GM12878 (cell line): ENCODE measurements around the gene CFAP53. TPM values are rescaled to one million over a fixed set of nuclear protein-coding genes. Genes with fewer than 3 reads are reported as not detected.

Experiments
- BACH1 ChIP-seq: fragments of 450-650 bp; IDR thresholded peaks from 2 replicates; pipeline ENCODE4 v1.6.1; 2017; ENCODE audit warnings: mild to moderate bottlenecking, borderline replicate concordance
- CREB1 ChIP-seq: IDR thresholded peaks from 2 replicates; pipeline ENCODE4 v1.6.1; 2012; ENCODE audit warnings: low read depth, mild to moderate bottlenecking, inconsistent platforms
- DPF2 ChIP-seq: fragments of 450-650 bp; IDR thresholded peaks from 2 replicates; pipeline ENCODE4 v1.6.1; 2017; ENCODE audit warnings: mild to moderate bottlenecking
- EED ChIP-seq: sonication (generic); IDR thresholded peaks from 2 replicates; pipeline ENCODE4 v1.6.1; 2016; ENCODE audit warnings: antibody characterized with exemption, low read depth
- ETV6 ChIP-seq, 2 experiments: fragments of 450-650 bp in 1 of 2; IDR thresholded peaks in 1 of 2; conservative IDR thresholded peaks in 1 of 2; 2 replicates each; pipeline ENCODE4 v1.6.1; 2014; ENCODE audit warnings: antibody characterized with exemption in 1 of 2, borderline replicate concordance in 1 of 2, low read depth in 1 of 2, mild to moderate bottlenecking in 1 of 2, moderate library complexity in 1 of 2
- FOS ChIP-seq: IDR thresholded peaks from 3 replicates; pipeline ENCODE4 v1.6.1; 2011; ENCODE audit warnings: borderline replicate concordance; ENCODE audit not compliant: insufficient read length; ENCODE audit errors: extremely low read depth
- HCFC1 ChIP-seq: fragments of 150-350 bp; IDR thresholded peaks from 2 replicates; pipeline ENCODE4 v1.6.1; 2014; ENCODE audit warnings: low read length
- IKZF1 ChIP-seq: fragments of 450-650 bp; conservative IDR thresholded peaks from 2 replicates; pipeline ENCODE4 v1.6.1; 2017; ENCODE audit warnings: antibody characterized with exemption, mild to moderate bottlenecking
- IKZF2 ChIP-seq, 2 experiments: fragments of 450-650 bp; IDR thresholded peaks; 2 replicates each; pipeline ENCODE4 v1.6.1; 2017; ENCODE audit warnings: mild to moderate bottlenecking in 2 of 2, moderate library complexity in 2 of 2
- MEF2B ChIP-seq: fragments of 450-650 bp; IDR thresholded peaks from 2 replicates; pipeline ENCODE4 v1.6.1; 2018; ENCODE audit warnings: mild to moderate bottlenecking, moderate library complexity; ENCODE audit not compliant: partially characterized antibody, poor library complexity, severe bottlenecking
- NR2C2 ChIP-seq: IDR thresholded peaks from 2 replicates; pipeline ENCODE4 v1.6.1; 2011; ENCODE audit warnings: borderline replicate concordance, low read depth; ENCODE audit not compliant: control insufficient read depth, insufficient read length
- POU2F2 ChIP-seq: IDR thresholded peaks from 3 replicates; pipeline ENCODE4 v1.6.1; 2011; ENCODE audit warnings: low read depth, mild to moderate bottlenecking, low read length, borderline replicate concordance
- WRNIP1 ChIP-seq: IDR thresholded peaks from 2 replicates; pipeline ENCODE4 v1.6.1; 2011; ENCODE audit warnings: low read depth, low read length, improper control_type of control experiment, borderline replicate concordance
- ZNF274 ChIP-seq: IDR thresholded peaks from one replicate; pipeline ENCODE4 v1.8.0; 2011; ENCODE audit not compliant: insufficient read length, insufficient read depth
- polyA plus RNA-seq, 11 experiments: library from polyadenylated mRNA; depleted of rRNA in 4 of 11; unstranded in 6 of 11; stranded (reverse) in 5 of 11; fragments of >200 nt; fragmentation: Nextera tagmentation in 4 of 11; fragmentation: Illumina TruSeq in 1 of 11; extraction: Ambion mirVana in 4 of 11; extraction: Trizol in 1 of 11; gene quantifications; 1 replicate in 1 of 11; 2 replicates in 10 of 11; pipeline versions ENCODE4 v1.2.1 to v1.2.3, GENCODE V29; 2011 to 2016; ENCODE audit warnings: inconsistent platforms in 2 of 11, missing spikeins in 2 of 11, low read depth in 1 of 11
- total RNA-seq, 4 experiments: library from RNA; depleted of rRNA in 3 of 4; stranded (reverse); fragments of >200 nt in 3 of 4; fragmentation: Illumina TruSeq in 1 of 4; extraction: Trizol in 1 of 4; gene quantifications; 2 replicates each; pipeline versions ENCODE4 v1.2.1 to v1.2.3, GENCODE V29; 2013 to 2021
- TF ChIP-seq, protein P1 (sequence below): fragments of 150-350 bp; IDR thresholded peaks from 2 replicates; pipeline ENCODE4 v1.6.1; 2014; ENCODE audit warnings: mild to moderate bottlenecking, low read depth, low read length
- TF ChIP-seq, protein P2 (sequence below): fragments of 450-650 bp; IDR thresholded peaks from 2 replicates; pipeline ENCODE4 v1.6.1; 2017; ENCODE audit warnings: low read depth, mild to moderate bottlenecking, moderate library complexity
- TF ChIP-seq, protein P3 (sequence below): fragments of 450-650 bp; IDR thresholded peaks from 2 replicates; pipeline ENCODE4 v1.6.1; 2016; ENCODE audit warnings: mild to moderate bottlenecking
- TF ChIP-seq, protein P4 (sequence below): fragments of 450-650 bp; formaldehyde crosslinking; IDR thresholded peaks from 2 replicates; pipeline ENCODE4 v1.4.0; 2022; ENCODE audit warnings: mild to moderate bottlenecking, moderate library complexity
- TF ChIP-seq, protein P5 (sequence below): fragments of 450-650 bp; IDR thresholded peaks from 2 replicates; pipeline ENCODE4 v1.6.1; 2017; ENCODE audit warnings: mild to moderate bottlenecking, moderate library complexity

Gene CFAP53
- total and polyA plus RNA-seq, 10 of the 15 experiments (the other 5 are each of a cell fraction or from before 2014, with no cell fraction given), result 0.05 to 0.31 (median 0.12) TPM; not detected in 1

DNA sequence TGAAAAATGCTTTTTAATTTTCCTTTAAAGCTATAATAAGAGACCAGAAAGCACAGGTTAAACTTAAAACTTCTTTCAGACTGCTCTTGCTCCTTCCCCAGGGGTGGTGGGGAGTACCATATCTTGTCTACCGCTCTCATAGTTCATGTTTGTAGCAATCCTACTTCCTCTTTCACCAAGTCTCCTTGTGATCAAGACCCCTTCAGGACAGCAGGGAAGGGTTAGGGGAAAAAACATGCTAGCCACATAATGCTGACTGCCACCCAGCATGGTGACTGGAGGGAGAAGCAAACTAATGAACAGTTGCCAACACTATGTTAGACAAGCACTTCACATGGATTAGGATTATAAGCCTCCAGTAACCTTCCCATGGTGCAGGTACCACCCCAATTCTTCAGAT is 79.9 kb downstream of the CFAP53 start (continued):
- TF ChIP-seq, protein P1, sequence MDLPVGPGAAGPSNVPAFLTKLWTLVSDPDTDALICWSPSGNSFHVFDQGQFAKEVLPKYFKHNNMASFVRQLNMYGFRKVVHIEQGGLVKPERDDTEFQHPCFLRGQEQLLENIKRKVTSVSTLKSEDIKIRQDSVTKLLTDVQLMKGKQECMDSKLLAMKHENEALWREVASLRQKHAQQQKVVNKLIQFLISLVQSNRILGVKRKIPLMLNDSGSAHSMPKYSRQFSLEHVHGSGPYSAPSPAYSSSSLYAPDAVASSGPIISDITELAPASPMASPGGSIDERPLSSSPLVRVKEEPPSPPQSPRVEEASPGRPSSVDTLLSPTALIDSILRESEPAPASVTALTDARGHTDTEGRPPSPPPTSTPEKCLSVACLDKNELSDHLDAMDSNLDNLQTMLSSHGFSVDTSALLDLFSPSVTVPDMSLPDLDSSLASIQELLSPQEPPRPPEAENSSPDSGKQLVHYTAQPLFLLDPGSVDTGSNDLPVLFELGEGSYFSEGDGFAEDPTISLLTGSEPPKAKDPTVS, result no peak
- TF ChIP-seq NR2C2 (no peak), ETV6 (conservative IDR thresholded peaks at IDR 0.05 in 1 of 2, IDR thresholded peaks at IDR 0.05 in 1 of 2; ENCODE audit: borderline replicate concordance in 1 of 2, low read depth in 1 of 2) (no peak), IKZF1 (peak; percentile 63), HCFC1 (no peak), EED (peak; percentile 53; the same call in 1 of the 2 replicates), POU2F2 (no peak), IKZF2 (IDR thresholded peaks at IDR 0.05) (peak; percentile 34 to 59; a peak in 2 of 4 replicates), MEF2B (peak; percentile 25), FOS (no peak), DPF2 (no peak), ZNF274 (no peak), WRNIP1 (no peak), CREB1 (no peak), BACH1 (no peak)
- TF ChIP-seq, protein P2, sequence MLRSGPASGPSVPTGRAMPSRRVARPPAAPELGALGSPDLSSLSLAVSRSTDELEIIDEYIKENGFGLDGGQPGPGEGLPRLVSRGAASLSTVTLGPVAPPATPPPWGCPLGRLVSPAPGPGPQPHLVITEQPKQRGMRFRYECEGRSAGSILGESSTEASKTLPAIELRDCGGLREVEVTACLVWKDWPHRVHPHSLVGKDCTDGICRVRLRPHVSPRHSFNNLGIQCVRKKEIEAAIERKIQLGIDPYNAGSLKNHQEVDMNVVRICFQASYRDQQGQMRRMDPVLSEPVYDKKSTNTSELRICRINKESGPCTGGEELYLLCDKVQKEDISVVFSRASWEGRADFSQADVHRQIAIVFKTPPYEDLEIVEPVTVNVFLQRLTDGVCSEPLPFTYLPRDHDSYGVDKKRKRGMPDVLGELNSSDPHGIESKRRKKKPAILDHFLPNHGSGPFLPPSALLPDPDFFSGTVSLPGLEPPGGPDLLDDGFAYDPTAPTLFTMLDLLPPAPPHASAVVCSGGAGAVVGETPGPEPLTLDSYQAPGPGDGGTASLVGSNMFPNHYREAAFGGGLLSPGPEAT, result 0 out of 2 replicates have a peak, but pooled peaks have one; percentile 36
- TF ChIP-seq, protein P3, sequence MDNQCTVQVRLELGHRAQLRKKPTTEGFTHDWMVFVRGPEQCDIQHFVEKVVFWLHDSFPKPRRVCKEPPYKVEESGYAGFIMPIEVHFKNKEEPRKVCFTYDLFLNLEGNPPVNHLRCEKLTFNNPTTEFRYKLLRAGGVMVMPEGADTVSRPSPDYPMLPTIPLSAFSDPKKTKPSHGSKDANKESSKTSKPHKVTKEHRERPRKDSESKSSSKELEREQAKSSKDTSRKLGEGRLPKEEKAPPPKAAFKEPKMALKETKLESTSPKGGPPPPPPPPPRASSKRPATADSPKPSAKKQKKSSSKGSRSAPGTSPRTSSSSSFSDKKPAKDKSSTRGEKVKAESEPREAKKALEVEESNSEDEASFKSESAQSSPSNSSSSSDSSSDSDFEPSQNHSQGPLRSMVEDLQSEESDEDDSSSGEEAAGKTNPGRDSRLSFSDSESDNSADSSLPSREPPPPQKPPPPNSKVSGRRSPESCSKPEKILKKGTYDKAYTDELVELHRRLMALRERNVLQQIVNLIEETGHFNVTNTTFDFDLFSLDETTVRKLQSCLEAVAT, result no peak
- TF ChIP-seq, protein P4, sequence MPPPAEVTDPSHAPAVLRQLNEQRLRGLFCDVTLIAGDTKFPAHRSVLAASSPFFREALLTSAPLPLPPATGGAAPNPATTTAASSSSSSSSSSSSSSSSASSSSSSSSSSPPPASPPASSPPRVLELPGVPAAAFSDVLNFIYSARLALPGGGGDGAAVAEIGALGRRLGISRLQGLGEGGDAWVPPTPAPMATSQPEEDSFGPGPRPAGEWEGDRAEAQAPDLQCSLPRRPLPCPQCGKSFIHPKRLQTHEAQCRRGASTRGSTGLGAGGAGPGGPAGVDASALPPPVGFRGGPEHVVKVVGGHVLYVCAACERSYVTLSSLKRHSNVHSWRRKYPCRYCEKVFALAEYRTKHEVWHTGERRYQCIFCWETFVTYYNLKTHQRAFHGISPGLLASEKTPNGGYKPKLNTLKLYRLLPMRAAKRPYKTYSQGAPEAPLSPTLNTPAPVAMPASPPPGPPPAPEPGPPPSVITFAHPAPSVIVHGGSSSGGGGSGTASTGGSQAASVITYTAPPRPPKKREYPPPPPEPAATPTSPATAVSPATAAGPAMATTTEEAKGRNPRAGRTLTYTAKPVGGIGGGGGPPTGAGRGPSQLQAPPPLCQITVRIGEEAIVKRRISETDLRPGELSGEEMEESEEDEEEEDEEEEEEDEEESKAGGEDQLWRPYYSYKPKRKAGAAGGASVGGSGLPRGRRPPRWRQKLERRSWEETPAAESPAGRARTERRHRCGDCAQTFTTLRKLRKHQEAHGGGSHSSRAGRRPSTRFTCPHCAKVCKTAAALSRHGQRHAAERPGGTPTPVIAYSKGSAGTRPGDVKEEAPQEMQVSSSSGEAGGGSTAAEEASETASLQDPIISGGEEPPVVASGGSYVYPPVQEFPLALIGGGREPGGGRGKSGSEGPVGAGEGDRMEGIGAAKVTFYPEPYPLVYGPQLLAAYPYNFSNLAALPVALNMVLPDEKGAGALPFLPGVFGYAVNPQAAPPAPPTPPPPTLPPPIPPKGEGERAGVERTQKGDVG (CRISPR knock-in tag), result no peak
- TF ChIP-seq, protein P5, sequence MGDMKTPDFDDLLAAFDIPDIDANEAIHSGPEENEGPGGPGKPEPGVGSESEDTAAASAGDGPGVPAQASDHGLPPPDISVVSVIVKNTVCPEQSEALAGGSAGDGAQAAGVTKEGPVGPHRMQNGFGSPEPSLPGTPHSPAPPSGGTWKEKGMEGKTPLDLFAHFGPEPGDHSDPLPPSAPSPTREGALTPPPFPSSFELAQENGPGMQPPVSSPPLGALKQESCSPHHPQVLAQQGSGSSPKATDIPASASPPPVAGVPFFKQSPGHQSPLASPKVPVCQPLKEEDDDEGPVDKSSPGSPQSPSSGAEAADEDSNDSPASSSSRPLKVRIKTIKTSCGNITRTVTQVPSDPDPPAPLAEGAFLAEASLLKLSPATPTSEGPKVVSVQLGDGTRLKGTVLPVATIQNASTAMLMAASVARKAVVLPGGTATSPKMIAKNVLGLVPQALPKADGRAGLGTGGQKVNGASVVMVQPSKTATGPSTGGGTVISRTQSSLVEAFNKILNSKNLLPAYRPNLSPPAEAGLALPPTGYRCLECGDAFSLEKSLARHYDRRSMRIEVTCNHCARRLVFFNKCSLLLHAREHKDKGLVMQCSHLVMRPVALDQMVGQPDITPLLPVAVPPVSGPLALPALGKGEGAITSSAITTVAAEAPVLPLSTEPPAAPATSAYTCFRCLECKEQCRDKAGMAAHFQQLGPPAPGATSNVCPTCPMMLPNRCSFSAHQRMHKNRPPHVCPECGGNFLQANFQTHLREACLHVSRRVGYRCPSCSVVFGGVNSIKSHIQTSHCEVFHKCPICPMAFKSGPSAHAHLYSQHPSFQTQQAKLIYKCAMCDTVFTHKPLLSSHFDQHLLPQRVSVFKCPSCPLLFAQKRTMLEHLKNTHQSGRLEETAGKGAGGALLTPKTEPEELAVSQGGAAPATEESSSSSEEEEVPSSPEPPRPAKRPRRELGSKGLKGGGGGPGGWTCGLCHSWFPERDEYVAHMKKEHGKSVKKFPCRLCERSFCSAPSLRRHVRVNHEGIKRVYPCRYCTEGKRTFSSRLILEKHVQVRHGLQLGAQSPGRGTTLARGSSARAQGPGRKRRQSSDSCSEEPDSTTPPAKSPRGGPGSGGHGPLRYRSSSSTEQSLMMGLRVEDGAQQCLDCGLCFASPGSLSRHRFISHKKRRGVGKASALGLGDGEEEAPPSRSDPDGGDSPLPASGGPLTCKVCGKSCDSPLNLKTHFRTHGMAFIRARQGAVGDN, result no peak
